Left lung (tissue), 10 donors: Measurements from ENCODE around the gene ST7. TPM values are rescaled to one million over a fixed set of nuclear protein-coding genes. Genes with fewer than 3 reads are reported as not detected.

ENCODE experiments used
- ATAC-seq: fragments of 200-7000 bp; cut with Tn5 transposase; one replicate; pipeline ENCODE4 v1.9.1; 2020; ENCODE audit warnings: moderate library complexity
- DNase-seq, 4 donors: peaks; one replicate each; pipeline ENCODE4 v3.0.0-alpha.2; 2013 to 2020
- H3K27ac ChIP-seq, 2 donors: fragments of 200-600 bp; sonication (generic) in 1 of 2; one replicate each; pipeline versions ENCODE4 v1.5.0 to v1.8.0; 2020 to 2021
- H3K27me3 ChIP-seq, 2 donors: fragments of 200-600 bp; sonication (generic) in 1 of 2; one replicate each; pipeline versions ENCODE4 v1.5.0 to v1.8.0; 2020 to 2021
- H3K36me3 ChIP-seq, 2 donors: fragments of 200-600 bp; sonication (generic) in 1 of 2; one replicate each; pipeline versions ENCODE4 v1.5.0 to v1.8.0; 2020 to 2021
- H3K4me1 ChIP-seq, 2 donors: fragments of 200-600 bp; one replicate each; pipeline ENCODE4 v1.8.0; 2021
- H3K4me3 ChIP-seq, 2 donors: fragments of 200-600 bp; sonication (generic) in 1 of 2; one replicate each; pipeline versions ENCODE4 v1.5.0 to v1.8.0; 2020 to 2021; ENCODE audit warnings: mild to moderate bottlenecking in 1 of 2
- H3K9me3 ChIP-seq, 2 donors: fragments of 200-600 bp; sonication (generic) in 1 of 2; one replicate each; pipeline versions ENCODE4 v1.5.0 to v1.8.0; 2020 to 2021
- intact Hi-C, 2 donors: fragments of 100-400 bp; cut with DNase I; formaldehyde crosslinking; loops; one replicate each; pipeline versions ENCODE4 v1.11.2 to v1.14.2; 2022
- polyA plus RNA-seq, 6 donors: library from polyadenylated mRNA; unstranded; fragments of 120-200 nt; gene quantifications; one replicate each; pipeline ENCODE4 v1.2.1, GENCODE V29; 2013; ENCODE audit not compliant: insufficient read length in 6 of 6
- total RNA-seq, 2 donors: library from RNA; stranded (reverse); fragmentation: NEBNext Ultra II Directional; extraction: Animal tissue kit (Norgen Biotek cat#: 25700); gene quantifications; one replicate each; pipeline ENCODE4 v1.2.1, GENCODE V29; 2021
- TF ChIP-seq, protein P1 (sequence below), 2 donors: fragments of 200-600 bp; sonication (generic) in 1 of 2; IDR thresholded peaks; one replicate each; pipeline versions ENCODE4 v1.5.0 to v1.8.0; 2021; ENCODE audit warnings: antibody characterized with exemption in 2 of 2
- donor health status: DM: no; HTN: yes; CAD: no.
- donor health status: DM: no; HTN: no; CAD: no.

The ST7 gene
- total and polyA plus RNA-seq, 8 donors: 36.3 to 60.6 (median 48.4) TPM

DNA sequence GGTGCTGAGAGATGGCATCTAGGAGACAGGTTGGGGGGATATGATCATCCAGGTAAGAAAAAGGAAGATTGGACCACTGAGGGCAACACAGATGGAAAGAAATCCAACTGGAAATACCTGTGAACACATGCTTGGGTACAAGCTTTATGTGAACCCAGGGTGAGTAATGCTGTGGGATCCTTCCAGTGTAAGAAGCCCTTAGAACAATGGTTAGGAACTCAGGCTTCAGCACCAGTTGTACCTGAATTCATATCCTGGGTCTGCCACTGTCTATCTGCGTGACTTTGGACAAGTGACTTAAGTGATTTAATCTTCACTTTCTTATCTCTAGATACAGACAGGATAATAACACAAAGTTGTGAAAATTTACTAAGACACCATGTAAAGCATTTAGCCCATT is 131.0 kb downstream of the ST7 start:
- H3K36me3 ChIP-seq: no peaks in the 10 kb centered on the region
- ATAC-seq (no peak), DNase-seq (no peak)
- no peak overlapping the region for H3K27ac ChIP-seq
- H3K9me3 ChIP-seq: no peaks in the 10 kb centered on the region
- intact Hi-C loops: no loop called here
- no peak overlapping the region for H3K4me3 ChIP-seq
- TF ChIP-seq, protein P1, sequence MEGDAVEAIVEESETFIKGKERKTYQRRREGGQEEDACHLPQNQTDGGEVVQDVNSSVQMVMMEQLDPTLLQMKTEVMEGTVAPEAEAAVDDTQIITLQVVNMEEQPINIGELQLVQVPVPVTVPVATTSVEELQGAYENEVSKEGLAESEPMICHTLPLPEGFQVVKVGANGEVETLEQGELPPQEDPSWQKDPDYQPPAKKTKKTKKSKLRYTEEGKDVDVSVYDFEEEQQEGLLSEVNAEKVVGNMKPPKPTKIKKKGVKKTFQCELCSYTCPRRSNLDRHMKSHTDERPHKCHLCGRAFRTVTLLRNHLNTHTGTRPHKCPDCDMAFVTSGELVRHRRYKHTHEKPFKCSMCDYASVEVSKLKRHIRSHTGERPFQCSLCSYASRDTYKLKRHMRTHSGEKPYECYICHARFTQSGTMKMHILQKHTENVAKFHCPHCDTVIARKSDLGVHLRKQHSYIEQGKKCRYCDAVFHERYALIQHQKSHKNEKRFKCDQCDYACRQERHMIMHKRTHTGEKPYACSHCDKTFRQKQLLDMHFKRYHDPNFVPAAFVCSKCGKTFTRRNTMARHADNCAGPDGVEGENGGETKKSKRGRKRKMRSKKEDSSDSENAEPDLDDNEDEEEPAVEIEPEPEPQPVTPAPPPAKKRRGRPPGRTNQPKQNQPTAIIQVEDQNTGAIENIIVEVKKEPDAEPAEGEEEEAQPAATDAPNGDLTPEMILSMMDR (IDR thresholded peaks at IDR 0.05): no peak
- H3K27me3 ChIP-seq: no peaks in the 10 kb centered on the region
- H3K4me1 ChIP-seq: peaks cover 10 to 40% of the 10 kb centered on the region in 2 donors

- H3K4me3 ChIP-seq: no peak overlapping the region
- DNase-seq (no peak), ATAC-seq (no peak)
- no peaks in the 10 kb centered on the region for H3K27me3 ChIP-seq
- no peaks in the 10 kb centered on the region for H3K36me3 ChIP-seq
- no peak overlapping the region for H3K27ac ChIP-seq
- no peaks in the 10 kb centered on the region for H3K9me3 ChIP-seq
- H3K4me1 ChIP-seq: peaks cover 10 to 40% of the 10 kb centered on the region in 2 donors
- TF ChIP-seq, protein P1 (IDR thresholded peaks at IDR 0.05): no peak
- intact Hi-C loops: no loop called here
Measured at GRCh38 chr7:117085275-117085674, 132.0 kb downstream of the ST7 start.

GRCh38 chr7:117085769-117086463 is 132.6 kb downstream of the ST7 start:
- ATAC-seq: no peak
- no peak for DNase-seq
- no peak overlapping the region for H3K27ac ChIP-seq
- H3K4me1 ChIP-seq: peaks cover 10 to 44% of the 10 kb centered on the region in 2 donors
- H3K9me3 ChIP-seq: no peaks in the 10 kb centered on the region
- H3K4me3 ChIP-seq: no peak overlapping the region
- H3K36me3 ChIP-seq: no peaks in the 10 kb centered on the region
- TF ChIP-seq, protein P1 (IDR thresholded peaks at IDR 0.05): no peak
- intact Hi-C loops: no loop called here
- no peaks in the 10 kb centered on the region for H3K27me3 ChIP-seq

- TF ChIP-seq, protein P1 (IDR thresholded peaks at IDR 0.05): no peak
- no peaks in the 10 kb centered on the region for H3K27me3 ChIP-seq
- ATAC-seq (no peak), DNase-seq (no peak)
- intact Hi-C loops: no loop called here
- H3K36me3 ChIP-seq: no peaks in the 10 kb centered on the region
- no peaks in the 10 kb centered on the region for H3K9me3 ChIP-seq
- H3K27ac ChIP-seq: no peak overlapping the region
- no peak overlapping the region for H3K4me3 ChIP-seq
- H3K4me1 ChIP-seq: peaks cover 10 to 47% of the 10 kb centered on the region in 2 donors
Measured at GRCh38 chr7:117086788-117087187, 133.5 kb downstream of the ST7 start.

- TF ChIP-seq, protein P1 (IDR thresholded peaks at IDR 0.05): no peak
- H3K27ac ChIP-seq: no peak overlapping the region
- no peaks in the 10 kb centered on the region for H3K36me3 ChIP-seq
- ATAC-seq (no peak), DNase-seq (no peak)
- H3K4me1 ChIP-seq: peaks cover 10 to 42% of the 10 kb centered on the region in 2 donors
- H3K27me3 ChIP-seq: no peaks in the 10 kb centered on the region
- H3K9me3 ChIP-seq: no peaks in the 10 kb centered on the region
- no peak overlapping the region for H3K4me3 ChIP-seq
- intact Hi-C loops: no loop called here
Measured at GRCh38 chr7:117087639-117088396, 134.5 kb downstream of the ST7 start.
